RPMI7951 (cell line): ENCODE data around the gene POLR3B. TPM values are rescaled to one million over a fixed set of nuclear protein-coding genes. Genes with fewer than 3 reads are reported as not detected.
"Not testable (repeated sequence)": the region's sequence is repeated elsewhere in the genome, so short reads cannot be mapped to it uniquely, and the experiment has no call there.

Experiments
- DNase-seq: peaks from one replicate; pipeline ENCODE4 v3.0.0-alpha.2; 2012; ENCODE audit warnings: low read depth
- total RNA-seq: library from RNA; depleted of rRNA; stranded (reverse); fragments of >200 nt; shearing (Covaris generic); gene quantifications from 2 replicates; pipeline ENCODE4 v1.2.3, GENCODE V29; 2014

POLR3B gene
- total RNA-seq, 1 experiment from 2014 or later, result 7.0 TPM

DNA sequence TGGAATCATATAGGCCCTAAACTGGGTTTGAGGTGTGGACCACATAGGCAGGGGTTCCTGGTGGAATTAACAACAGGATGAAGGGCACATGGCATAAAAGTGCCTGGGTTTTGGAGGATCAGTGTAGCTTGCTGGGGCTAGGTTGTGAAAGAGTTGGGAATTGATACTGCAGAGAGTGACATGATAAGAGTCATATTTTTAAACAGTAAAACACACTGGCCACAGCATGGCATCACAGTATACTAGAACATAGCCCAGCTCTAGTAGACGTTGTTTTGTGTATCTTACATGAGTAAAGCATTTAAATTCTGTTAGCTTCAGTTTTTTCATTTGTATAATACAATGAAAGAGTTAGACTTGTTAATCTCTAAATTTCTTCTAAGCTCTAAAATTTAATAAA, 102.0 kb downstream of the POLR3B start:
- no peak for DNase-seq

DNA sequence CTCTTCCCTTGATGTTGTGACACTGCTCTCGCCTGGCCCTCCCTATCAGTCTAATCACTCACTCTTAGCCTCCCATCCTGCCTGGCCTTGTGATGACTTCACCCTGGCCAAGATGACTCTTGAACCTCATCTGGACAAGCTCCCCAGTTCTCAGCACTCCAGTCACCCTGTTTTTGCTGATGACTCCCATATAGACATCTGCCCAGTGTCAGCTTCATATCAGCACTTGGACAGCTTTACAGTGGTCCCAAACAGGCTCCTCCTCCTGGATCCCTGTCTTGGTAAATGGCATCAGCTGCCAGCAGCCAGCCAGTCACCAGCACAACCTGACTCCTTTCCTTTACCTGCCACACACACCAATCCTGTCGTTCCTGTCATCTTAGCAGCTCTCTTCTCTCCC, 104.2 kb downstream of the POLR3B start:
- no peak for DNase-seq

DNA sequence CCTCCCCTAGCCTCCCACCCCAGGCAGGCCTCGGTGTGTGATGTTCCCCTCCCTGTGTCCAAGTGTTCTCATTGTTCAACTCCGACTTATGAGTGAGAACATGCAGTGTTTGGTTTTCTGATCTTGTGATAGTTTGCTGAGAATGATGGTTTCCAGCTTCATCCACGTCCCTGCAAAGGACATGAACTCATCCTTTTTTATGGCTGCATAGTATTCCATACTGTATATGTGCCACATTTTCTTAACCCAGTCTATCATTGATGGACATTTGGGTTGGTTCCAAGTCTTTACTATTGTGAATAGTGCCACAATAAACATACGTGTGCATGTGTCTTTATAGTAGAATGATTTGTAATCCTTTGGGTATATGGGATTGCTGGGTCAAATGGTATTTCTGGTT, 108.1 kb downstream of the POLR3B start:
- not testable (repeated sequence) for DNase-seq

DNA sequence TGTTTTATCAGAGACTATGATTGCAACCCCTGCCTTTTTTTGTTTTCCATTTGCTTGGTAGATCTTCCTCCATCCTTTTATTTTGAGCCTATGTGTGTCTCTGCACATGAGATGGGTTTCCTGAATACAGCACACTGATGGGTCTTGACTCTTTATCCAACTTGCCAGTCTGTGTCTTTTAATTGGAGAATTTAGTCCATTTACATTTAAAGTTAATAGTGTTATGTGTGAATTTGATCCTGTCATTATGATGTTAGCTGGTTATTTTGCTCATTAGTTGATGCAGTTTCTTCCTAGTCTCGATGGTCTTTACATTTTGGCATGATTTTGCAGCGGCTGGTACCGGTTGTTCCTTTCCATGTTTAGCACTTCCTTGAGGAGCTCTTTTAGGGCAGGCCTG, 118.1 kb downstream of the POLR3B start:
- DNase-seq, result not testable (repeated sequence)

DNA sequence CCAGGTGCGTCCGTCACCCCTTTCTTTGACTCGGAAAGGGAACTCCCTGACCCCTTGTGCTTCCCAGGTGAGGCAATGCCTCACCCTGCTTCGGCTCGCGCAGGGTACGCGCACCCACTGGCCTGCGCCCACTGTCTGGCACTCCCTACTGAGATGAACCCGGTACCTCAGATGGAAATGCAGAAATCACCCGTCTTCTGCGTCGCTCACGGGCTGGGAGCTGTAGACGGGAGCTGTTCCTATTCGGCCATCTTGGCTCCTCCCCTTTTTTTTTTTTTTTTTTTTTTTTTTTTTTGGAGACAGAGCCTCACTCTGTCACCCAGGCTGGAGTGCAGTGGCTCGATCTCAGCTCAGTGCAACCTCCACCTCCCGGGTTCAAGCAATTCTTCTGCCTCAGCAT, 120.1 kb downstream of the POLR3B start:
- not testable (repeated sequence) for DNase-seq

DNA sequence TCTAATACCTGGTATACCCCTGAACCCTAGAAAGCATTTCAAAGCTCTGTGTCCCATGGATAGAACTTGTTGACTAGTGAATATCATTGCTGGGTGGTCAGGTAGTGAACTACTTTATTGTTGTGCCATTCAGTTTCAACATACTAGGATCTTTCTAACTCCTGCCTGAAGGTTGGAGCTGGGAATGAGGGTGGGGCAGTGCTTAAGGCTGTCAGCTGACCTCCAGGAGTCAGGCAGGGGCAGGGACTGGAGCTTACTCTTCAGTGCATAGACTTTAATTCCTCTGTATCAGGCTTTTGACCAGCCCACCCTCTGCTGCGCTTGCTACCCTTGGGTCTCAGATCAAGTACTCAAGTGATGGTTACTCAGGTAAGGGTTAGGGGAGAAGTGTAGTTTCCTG, 122.7 kb downstream of the POLR3B start:
- no peak for DNase-seq

DNA sequence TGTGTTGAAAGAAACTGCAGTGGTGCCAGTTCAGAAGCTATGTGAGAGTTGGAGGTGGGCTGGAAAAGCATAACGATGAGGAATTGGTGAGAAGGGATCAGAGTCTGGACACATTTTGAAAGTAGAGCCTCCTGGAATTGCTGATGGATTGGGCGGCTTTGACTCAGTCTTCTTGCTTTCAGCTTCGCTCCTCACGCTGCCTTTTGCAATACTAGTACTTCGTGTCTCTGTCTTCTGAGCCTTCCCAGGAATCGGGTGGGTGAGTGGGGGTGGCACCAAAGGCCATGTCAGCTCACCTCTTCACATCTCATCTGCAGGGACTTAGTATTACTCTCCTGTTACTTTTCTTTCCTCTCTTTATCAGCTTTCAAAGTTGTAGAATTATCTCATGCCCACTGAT, 123.7 kb downstream of the POLR3B start:
- DNase-seq, result no peak

DNA sequence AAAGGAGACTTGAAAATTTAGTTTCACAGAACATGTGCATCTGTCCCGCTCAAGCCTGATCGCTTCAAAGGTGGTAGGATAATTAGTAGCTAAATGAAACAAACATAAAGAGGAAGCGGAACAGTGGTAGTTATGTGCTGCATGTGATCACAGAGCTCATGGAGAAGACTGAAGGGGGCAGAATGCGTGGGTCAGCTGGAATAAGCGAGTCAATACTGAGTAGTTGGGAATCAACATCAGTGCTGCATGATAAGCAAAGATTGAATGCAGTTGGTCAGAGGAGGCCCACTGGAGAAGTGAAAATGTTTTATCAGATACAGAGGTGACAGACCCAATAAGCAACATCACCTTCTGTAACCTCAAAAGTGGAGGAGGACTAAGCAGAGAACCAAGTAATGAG, 130.1 kb downstream of the POLR3B start:
- no peak for DNase-seq

DNA sequence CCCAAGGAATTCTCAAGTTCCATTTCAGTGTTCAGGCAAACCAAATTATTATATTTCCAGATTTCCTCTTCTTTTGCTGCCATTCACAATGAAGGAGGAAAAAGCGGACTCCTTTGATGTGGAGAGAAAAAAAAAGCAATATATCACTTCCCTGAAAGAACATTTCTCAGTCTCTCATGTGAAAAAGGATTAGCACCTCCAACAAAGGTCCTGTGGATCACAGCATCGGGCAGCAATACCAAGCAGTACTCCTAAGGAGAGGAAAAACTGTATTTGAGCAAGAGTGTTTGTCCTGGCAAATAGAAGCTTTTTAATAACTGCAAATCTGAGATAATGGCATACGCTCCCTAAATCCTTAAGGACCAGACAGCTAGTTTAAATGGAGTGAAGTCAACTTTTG, 131.3 kb downstream of the POLR3B start:
- no peak for DNase-seq

DNA sequence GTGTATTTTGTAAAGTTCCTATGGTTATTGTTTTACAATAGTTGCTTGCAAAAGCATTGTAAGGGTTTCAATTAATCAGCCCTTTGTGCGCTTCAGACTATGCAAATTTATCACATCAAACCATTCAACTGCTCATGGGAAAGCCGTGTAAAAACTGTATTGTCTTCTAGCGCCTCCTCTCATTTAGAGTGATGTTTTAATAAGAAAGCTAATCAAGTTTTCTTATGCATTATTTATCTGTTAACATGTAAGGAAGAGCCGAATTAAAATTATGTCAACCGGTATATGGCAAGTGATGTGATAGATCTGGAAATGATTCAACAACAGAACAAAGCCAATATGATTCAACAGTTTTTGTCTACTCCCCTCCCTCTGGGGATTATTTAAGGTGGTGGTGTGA, 132.7 kb downstream of the POLR3B start:
- DNase-seq, result no peak

DNA sequence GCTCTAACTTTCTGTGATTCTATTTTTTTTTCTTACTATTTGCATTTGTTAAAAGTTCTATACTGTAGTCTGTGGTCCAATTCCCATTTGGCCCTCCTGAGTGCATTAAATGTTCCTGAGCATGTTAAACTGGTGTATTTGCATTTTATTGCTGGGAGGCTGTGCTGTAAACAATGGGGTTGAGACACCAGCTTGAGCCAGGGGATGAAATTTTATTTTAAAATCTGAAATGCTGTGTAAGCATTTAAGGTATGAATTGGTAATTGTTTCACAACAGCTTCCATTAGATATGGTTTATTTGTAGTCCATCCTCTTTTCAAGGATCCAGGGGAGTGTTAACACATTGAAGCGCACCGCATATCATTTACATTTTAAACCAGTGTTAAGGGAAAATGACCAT, 135.3 kb downstream of the POLR3B start:
- DNase-seq, result no peak

DNA sequence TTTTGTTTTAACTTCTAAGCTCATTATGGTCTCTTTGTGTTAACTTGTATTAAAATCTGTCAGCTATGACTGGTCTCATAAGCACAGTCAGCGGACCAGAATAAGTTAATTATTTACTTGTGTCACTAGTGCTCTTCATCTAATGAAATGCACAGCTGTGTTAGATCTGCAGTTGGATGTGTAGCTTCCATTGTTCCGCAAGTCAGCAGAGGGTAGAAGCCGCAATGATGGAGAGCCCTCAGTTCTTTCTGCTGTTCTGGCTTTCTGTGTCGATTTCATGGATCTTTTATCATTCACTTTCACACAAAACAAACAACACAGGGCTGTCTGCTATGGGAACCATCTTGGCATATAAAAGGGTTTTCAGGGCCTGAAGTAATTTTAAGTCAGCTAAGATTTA, 136.0 kb downstream of the POLR3B start:
- peak; percentile 9 for DNase-seq

DNA sequence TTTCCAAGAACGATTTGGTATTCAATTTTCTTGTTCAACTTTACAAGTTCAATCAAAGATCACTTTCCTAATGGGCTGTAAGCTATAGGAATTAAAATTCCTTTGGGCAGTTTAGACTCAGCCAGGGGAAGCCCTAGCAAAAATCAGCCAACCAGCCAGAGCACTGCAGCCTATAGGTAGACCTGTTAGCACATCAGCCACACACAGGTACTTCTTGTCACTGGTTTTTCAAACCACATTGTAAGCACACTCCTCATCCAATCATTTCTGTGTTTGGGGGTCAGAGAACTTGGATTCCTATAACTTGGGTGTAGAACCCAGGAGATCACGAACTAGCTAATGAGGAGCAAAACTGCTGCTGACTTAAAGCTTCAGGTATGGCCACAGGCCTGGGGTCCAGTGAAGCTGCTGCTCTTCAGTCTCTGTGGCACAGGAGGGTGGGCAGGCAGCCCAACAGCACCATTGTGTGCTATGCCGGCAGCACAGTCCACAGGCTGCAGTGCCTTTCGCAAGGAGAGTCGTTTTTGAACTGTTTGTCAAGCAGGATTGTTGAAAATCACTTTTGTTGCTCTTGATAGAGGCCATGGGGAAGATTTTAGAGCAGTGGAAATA, 137.9 kb downstream of the POLR3B start:
- no peak for DNase-seq

DNA sequence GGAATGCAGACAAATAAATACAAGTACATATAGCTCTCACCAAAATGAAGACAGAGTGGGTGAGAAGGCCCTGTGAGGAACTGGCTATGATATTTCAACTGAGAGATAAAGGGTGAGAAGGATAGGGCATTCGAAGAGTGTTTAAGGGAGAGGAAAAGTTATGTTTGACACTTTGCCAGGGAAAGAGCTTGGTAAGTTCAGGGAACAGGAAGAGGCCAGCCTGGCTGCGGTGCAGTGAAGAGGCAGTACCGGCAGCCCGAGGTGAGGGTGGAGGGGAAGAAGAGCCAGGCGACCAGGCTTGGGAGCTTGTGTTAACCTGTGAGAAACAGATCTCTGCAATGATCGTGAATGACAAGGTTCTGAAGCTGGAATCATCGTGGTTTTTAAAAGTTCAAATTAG, 140.5 kb downstream of the POLR3B start:
- DNase-seq, result no peak

DNA sequence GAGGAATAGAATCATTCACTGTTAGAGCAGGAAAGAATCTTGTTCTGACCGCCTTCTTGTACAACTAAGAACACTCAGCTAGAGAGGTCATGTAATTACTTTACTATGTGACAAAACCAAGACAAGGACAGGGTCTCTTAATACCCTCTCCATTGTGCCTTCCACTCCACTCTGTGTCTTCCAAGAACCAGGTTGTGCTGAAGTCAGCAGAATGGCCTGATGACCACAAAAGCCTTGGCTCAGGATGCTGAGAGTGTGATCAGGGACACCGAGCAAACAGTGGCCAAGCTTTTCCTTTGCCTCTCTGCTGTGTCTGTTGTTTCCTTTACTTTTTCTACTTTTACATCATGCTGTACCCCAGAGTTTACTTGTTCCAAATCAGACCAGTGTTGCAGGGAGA, 142.1 kb downstream of the POLR3B start:
- DNase-seq, result no peak

DNA sequence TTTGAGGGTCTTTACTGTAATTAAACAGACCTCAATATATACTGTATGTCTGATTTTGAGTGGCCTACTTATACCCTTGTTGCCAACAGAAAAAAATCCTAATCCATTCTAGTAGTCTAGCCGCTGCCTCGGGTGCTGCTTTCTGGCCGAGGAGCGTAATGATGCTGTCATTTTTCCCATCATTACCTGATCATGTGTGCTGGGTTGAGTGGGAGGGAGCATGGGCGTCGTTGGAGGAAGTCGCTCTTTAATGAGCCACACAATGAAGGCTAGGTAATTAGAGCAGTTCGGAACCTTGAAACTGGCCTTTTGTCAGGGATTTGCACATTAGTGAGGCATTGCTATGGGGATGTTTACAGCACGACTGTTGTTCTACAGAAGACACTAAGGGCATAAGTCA, 149.1 kb downstream of the POLR3B start:
- DNase-seq, result no peak

DNA sequence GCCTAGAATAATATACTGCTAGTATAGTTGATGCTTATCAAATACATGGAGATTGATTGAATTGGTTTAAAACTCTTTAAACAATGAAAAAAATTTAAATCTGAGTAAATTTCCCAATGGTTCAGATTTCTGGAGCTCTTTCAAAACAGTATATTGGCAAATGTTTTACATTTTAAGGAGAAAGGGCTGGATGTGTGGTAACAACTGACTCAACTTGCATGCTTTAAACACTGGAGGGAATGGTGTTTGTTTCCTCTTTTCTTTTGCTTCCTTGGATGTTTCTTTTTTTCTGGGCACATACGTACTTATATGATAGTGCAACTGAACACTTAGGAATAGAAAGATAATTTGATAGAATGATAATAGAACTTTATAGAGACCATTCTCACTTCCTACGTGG, 151.4 kb downstream of the POLR3B start:
- no peak for DNase-seq

DNA sequence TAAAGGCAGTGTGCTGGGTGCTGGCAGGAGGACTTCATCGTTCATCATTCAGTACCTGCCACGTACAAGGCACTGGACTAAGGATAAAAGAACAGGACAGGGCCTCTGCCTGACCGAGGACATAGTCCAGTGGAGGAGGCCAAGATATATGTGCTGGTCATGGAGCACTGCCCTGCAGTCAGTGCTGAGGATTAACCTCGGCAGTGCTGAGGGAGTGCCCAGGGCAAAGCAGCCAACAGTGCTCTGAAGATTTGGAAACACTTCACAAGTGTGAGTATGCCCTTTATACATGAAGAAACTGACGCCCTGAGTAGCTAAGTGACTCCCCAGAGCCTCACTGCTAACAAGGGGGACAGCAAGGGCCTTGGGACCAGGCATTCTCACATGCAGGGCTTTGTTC, 153.8 kb downstream of the POLR3B start:
- DNase-seq, result no peak

DNA sequence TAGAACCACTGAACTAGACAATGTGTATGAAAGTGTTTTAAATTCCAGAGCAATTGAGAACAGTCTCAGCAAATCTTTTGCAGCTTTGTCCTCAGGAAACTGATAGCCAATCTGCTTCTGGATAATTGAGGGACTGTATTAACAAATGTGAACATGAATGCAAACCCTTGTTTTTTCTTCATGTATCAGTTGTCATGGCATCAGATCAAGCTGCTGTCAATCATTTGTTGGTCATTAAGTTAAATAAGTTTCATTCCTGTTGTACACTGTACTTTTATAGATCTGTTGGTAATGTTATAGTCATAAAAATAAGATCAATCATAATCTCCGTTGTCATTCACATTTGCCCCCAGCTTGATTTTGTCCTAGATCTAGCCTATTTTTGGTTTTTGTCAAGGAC, 159.8 kb downstream of the POLR3B start:
- no peak for DNase-seq

DNA sequence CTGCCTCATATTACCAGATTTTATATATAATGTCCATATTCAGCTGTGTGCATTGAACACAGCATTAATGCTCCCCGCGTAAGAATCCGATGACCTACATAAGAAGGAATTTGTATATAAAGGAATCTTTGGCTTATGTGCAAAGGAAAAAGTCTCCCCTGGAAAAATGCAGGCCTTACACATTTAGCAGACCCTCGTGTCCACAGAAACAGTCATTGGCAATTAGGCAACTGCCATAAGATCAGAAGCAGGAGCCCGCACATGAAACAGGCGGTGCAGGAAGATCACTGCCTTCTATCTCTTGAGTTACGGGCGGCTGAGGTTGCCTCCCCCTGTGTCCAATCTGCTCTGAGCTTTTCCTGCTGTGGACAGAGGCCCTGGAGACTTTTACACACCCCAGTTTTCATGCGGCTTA, 162.1 kb downstream of the POLR3B start:
- no peak for DNase-seq

DNA sequence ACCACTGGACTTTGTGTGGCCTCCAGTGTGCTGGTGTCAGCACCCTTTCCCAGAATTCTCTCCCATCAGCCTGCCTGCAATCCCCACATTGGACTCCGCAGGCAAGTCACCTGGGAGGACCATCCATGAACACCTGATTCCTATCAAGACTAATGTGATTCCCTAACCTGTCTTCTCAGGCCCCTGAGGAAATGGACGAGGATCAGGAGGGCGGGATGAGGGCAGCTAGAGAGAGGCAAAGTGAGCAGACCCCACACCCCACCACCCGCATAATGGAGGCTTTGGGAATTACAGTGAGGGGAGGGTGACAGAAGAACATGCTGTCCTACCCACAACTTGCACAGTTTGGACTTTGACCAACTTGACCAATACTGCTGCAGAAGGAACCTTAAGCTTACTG, 164.4 kb downstream of the POLR3B start:
- no peak for DNase-seq

DNA sequence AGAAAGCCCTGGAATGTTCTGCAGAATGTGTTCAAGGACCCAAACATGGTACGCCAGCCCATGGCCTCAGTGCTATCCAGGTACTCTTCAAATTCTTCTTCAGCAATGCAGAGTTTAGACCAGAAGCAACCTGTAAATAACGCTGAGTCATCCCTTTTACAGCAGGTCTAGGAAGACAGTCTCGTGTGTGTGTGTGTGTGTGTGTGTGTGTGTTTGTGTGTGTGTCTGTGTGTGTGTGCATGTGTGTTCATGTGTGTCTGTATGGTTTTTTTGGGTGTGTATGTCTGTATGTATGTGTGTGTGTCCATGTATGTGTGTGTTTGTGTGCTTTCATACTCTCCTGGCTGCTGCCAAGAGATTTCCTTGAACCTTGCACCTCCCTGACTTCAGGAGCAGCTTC, 165.2 kb downstream of the POLR3B start:
- DNase-seq, result no peak

DNA sequence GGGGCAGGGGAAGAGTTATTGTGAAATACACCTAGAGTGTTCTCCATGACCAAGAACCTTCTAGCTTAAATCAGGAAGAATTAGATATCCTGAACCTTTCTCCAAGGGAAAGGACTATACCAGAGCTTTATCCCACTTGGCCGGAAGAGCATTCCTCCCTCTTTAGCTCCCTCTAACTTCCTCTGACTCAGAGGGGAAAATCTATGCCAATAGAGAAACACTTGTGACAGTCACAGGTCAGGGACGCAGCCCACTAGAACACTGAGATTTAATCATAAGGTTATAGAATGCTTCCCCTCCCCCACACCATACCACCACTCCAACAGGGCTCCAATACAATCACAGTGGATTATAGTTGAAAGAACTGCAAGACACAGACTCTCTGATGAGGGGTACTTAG, 169.8 kb downstream of the POLR3B start:
- peak; percentile 34 for DNase-seq

DNA sequence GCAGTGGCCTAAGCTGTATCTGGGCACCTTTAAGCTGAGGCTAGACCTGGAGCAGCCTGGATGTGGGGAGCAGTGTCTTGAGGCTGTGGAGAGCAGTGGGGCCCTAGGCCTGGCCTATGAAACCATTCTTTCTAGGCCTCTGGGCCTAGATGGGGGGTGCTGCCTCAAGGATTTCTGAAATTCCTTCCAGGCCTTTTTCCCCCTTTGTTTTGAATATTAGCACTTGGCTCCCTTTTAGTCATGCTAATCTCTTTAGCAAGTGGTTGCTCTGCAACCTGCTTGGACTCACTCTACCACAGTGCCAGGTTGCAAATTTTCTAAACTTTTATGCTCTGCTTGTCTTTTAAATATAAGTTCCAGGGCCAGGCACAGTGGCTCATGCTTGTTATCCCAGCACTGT, 183.7 kb downstream of the POLR3B start:
- no peak for DNase-seq

DNA sequence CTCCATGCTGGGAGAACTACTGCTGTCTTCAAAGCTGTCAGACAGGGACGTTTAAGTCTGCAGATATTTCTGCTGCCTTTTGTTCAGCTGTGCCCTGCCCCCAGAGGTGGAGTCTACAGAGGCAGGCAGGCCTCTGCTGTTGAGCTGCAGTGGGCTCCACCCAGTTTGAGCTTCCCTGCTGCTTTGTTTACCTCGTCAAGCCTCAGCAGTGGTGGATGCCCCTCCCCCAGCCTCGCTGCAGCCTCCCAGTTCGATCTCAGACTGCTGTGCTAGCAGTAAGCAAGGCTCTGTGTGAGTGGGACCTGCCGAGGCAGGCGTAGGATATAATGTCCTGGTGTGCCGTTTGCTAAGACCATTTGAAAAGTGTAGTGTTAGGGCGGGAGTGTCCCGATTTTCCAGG, 193.9 kb downstream of the POLR3B start:
- DNase-seq, result no peak
